ENCODE data around the gene LIPI. TPM values are rescaled to one million over a fixed set of nuclear protein-coding genes. Genes with fewer than 3 reads are reported as not detected.

The LIPI gene
- total RNA-seq, 1 donor from 2014 or later, result not detected

- Histone ChIP-seq H3K36me3 (no peaks in the 10 kb centered on the region), H3K27me3 (no peaks in the 10 kb centered on the region), H3K4me1 (no peaks in the 10 kb centered on the region), H3K9me3 (no peaks in the 10 kb centered on the region), H3K4me3 (no peak overlapping the region), H3K27ac (no peak overlapping the region)
- TF ChIP-seq, protein P1, sequence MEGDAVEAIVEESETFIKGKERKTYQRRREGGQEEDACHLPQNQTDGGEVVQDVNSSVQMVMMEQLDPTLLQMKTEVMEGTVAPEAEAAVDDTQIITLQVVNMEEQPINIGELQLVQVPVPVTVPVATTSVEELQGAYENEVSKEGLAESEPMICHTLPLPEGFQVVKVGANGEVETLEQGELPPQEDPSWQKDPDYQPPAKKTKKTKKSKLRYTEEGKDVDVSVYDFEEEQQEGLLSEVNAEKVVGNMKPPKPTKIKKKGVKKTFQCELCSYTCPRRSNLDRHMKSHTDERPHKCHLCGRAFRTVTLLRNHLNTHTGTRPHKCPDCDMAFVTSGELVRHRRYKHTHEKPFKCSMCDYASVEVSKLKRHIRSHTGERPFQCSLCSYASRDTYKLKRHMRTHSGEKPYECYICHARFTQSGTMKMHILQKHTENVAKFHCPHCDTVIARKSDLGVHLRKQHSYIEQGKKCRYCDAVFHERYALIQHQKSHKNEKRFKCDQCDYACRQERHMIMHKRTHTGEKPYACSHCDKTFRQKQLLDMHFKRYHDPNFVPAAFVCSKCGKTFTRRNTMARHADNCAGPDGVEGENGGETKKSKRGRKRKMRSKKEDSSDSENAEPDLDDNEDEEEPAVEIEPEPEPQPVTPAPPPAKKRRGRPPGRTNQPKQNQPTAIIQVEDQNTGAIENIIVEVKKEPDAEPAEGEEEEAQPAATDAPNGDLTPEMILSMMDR (IDR thresholded peaks at IDR 0.05), result no peak
- TF ChIP-seq POLR2A (IDR thresholded peaks at IDR 0.05) (no peak), POLR2AphosphoS5 (IDR thresholded peaks at IDR 0.05; ENCODE audit: insufficient read depth in 1 of 2, low read depth in 1 of 2) (no peak)
- intact Hi-C loops (cut with DNase I), result no loop called here
- DNase-seq (ENCODE audit: extremely low spot score in 2 of 2), result no peak
Observed at GRCh38 chr21:14236180-14236579, 25.4 kb upstream of the LIPI start.

DNA sequence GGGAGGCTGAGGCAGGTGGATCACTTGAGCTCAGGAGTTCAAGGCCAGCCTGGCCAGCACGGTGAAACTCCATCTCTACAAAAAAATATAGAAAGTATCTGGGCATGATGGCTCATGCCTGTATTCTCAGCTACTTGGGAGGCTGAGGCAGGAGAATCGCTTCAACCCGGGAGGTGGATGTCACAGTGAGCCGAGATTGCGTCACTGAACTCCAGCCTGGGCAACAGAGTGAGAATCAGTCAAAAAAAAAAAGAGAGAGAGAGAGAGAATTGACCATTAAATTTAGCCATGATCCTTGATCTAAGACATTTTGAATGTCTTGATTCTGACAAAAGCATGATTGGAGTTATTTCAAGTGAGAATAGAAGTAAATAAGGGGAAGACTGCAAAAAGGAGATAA lies 24.3 kb upstream of the LIPI start:
- H3K36me3 ChIP-seq, result no peaks in the 10 kb centered on the region
- intact Hi-C loops (cut with DNase I), result no loop called here
- H3K27ac ChIP-seq, result no peak overlapping the region
- TF ChIP-seq POLR2AphosphoS5 (IDR thresholded peaks at IDR 0.05; ENCODE audit: insufficient read depth in 1 of 2, low read depth in 1 of 2) (no peak), POLR2A (IDR thresholded peaks at IDR 0.05) (no peak)
- TF ChIP-seq, protein P1 (IDR thresholded peaks at IDR 0.05), result no peak
- H3K4me1 ChIP-seq, result no peaks in the 10 kb centered on the region
- DNase-seq (ENCODE audit: extremely low spot score in 2 of 2), result no peak
- H3K4me3 ChIP-seq, result no peak overlapping the region
- H3K9me3 ChIP-seq, result no peaks in the 10 kb centered on the region
- H3K27me3 ChIP-seq, result no peaks in the 10 kb centered on the region

- DNase-seq (ENCODE audit: extremely low spot score in 2 of 2), result no peak
- TF ChIP-seq POLR2A (IDR thresholded peaks at IDR 0.05) (no peak), POLR2AphosphoS5 (IDR thresholded peaks at IDR 0.05; ENCODE audit: insufficient read depth in 1 of 2, low read depth in 1 of 2) (no peak)
- TF ChIP-seq, protein P1 (IDR thresholded peaks at IDR 0.05), result no peak
- Histone ChIP-seq H3K9me3 (no peaks in the 10 kb centered on the region), H3K4me1 (no peaks in the 10 kb centered on the region), H3K27ac (no peak overlapping the region), H3K27me3 (no peaks in the 10 kb centered on the region), H3K36me3 (no peaks in the 10 kb centered on the region), H3K4me3 (no peak overlapping the region)
- intact Hi-C loops (cut with DNase I), result no loop called here
Observed at GRCh38 chr21:14229399-14229798, 18.6 kb upstream of the LIPI start.

- H3K27me3 ChIP-seq, result no peaks in the 10 kb centered on the region
- DNase-seq (ENCODE audit: extremely low spot score in 2 of 2), result no peak
- no peaks in the 10 kb centered on the region for H3K36me3 ChIP-seq
- H3K9me3 ChIP-seq, result no peaks in the 10 kb centered on the region
- no peak overlapping the region for H3K4me3 ChIP-seq
- TF ChIP-seq POLR2A (IDR thresholded peaks at IDR 0.05) (no peak), POLR2AphosphoS5 (IDR thresholded peaks at IDR 0.05; ENCODE audit: insufficient read depth in 1 of 2, low read depth in 1 of 2) (no peak)
- TF ChIP-seq, protein P1 (IDR thresholded peaks at IDR 0.05), result no peak
- H3K4me1 ChIP-seq, result no peaks in the 10 kb centered on the region
- no peak overlapping the region for H3K27ac ChIP-seq
- intact Hi-C loops (cut with DNase I), result no loop called here
Observed at GRCh38 chr21:14223365-14223764, 12.6 kb upstream of the LIPI start.

DNA sequence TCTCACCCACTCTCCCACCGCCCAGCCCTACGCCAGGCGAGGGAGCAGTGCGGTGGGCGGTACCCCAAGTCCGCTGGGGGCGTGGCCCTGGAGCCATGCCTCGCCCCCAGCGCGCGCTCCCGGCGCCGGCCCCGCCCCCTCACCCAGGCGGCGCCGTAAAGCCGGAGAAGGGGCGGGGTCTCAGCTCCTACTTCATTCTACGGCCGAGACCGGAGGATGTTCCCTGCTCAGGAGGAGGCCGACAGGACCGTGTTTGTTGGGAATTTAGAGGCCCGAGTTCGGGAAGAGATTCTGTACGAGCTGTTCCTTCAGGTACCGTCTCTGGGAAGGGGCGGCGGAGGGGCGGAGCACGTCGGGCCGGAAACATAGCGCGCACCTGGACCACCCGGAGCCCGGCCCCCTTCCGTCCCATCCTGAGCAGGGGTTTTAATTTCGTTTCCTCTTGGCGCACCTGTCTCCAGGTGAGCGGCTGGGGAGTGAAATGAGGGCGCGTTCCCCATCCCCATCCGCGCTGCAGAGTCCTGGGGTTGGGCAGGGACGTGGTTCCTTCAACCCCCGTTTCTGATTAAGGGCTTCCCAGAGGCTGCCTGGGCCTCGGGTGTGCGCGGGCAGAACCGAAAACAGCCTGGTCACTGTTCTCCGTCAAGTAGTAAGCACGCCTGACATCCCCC lies 5.4 kb upstream of the LIPI start, which contains the start of gene RBM11:
TSS of gene RBM11 (plus strand) at position 187 of the 671 bp plus-strand sequence. CDS start at position 217, 30 bp downstream.
- H3K4me3 ChIP-seq, result peak within 1 kb of the TSS; percentile 48 to 62
- TF ChIP-seq, protein P1 (IDR thresholded peaks at IDR 0.05), result no peak
- no peak for TF ChIP-seq POLR2A (IDR thresholded peaks at IDR 0.05)
- peak in 1 of 2 donors; percentile 49 for TF ChIP-seq POLR2AphosphoS5 (IDR thresholded peaks at IDR 0.05; ENCODE audit: insufficient read depth in 1 of 2, low read depth in 1 of 2)
- no peak for DNase-seq (ENCODE audit: extremely low spot score in 2 of 2)
- H3K36me3 ChIP-seq, result no peaks in the 10 kb centered on the region
- intact Hi-C loops (cut with DNase I), result no loop called here
- H3K9me3 ChIP-seq, result no peaks in the 10 kb centered on the region
- H3K27ac ChIP-seq, result no peak within 1 kb of the TSS
- H3K27me3 ChIP-seq, result no peaks in the 10 kb centered on the region
- H3K4me1 ChIP-seq, result no peaks in the 10 kb centered on the region

Measured in vagina (tissue), 2 donors.